HG03060 (cell line): ENCODE results near the gene PON3.

Source experiments
- ATAC-seq: cut with Tn5 transposase; IDR thresholded peaks from one replicate; pipeline ENCODE4 v1.9.1; 2021; ENCODE audit warnings: low read depth, moderate number of reproducible peaks; ENCODE audit not compliant: unreplicated experiment

The PON3 gene

DNA sequence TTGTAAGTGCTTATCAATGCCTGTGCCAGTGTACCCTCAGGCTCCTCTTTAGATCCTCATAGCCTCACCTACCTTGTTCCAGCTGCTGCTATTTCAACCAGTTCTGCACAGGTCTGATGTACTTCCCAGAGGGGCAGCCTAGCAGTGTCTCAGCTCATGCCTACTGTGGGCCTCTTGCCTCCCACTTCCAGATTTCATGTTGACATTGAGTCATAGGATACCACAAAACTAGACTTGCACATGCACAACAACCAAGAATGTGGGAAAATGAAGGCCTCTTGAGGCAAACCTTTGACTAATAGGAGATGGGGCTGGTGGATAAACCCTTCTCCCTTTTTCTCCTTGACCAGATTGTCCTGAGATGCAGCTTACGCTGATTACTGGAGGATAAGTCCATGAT lies 31.0 kb downstream of the PON3 start:
- ATAC-seq: no peak

DNA sequence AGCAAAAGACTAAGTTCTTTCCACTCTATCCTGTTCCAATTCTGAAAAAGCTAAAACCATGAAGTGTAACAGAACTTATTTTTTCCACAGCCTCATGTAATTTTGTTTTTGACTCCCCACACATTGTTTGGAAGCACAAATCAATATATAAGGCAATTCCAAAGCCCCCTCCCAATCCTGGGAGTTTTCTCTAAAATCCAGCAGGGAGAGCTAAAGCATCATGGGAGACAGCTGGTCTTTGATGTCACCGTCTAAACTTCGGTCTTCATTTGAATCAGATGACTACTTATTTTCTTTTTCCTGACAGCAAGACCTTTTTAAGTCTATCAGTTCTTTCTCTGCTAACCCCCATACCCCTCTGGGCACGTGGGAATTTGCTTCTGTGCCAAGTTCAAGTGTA lies 38.6 kb downstream of the PON3 start:
- no peak for ATAC-seq

DNA sequence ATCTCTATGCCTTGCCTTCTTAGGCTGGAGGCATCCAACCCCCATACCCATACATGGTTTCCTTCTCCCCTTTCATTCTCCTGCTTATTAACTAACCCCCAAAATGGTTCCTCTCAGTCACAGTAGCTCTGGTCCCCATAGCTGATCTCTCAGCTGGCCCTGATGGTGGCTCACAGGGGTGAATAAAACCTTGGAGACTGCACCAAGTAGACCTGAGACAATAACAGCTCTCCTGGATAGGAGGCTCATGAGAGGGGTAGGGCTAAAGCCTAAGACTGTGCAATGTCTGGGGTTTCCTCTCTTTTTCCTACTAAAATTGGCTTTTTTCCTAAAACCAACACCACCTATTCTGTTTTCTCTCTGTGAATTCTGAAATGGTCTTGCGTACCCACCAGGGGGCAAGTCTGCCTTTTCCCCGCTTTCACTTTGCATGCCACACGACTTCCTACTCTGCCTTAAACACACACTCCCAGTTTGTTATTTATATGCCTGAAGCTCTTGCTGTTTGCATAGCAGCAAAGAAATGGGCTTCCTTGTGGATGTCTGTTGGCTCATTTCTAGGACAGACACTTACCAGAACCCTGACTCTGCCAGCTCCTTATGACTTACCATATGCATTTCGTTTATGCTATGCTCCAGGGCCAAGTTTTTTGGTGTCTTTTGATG lies 53.4 kb downstream of the PON3 start:
- ATAC-seq: no peak

DNA sequence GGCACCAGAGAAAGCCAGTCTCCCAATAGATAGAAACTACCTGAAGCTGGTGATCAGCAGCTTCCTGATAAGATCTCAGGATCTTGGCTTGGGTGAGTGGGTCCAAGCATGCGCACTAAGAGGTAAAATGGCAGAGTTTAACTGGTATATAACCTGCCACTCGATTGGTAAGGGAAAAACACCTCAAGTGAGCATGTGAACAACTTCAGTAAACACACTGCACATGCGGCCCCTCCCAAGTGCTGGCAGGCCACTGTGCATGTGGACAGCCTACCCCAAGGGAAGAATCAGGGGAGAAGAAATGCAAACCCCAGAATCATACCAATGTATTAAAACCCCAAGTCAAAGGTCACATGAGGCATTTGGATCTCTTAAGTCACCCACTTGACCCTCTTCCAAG lies 54.1 kb downstream of the PON3 start:
- no peak for ATAC-seq

DNA sequence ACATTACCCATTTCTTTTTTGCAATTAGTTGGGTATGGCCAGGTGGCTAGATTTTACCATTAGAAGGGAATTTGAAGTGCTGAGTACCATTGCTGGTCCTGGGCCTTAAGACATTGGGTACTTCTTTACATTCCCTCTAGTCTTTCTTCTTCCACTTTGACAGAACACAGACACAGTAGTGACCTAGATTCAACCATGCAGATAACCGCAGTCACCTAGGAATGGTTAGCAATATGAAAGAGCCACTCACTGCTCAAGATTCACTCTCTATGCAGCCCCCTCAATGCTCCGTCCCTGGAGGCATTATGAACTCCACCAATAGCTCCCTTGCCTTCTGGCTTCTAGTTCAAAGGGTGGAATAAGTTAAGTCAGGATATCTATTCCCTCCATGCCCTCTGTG lies 55.7 kb downstream of the PON3 start:
- no peak for ATAC-seq

DNA sequence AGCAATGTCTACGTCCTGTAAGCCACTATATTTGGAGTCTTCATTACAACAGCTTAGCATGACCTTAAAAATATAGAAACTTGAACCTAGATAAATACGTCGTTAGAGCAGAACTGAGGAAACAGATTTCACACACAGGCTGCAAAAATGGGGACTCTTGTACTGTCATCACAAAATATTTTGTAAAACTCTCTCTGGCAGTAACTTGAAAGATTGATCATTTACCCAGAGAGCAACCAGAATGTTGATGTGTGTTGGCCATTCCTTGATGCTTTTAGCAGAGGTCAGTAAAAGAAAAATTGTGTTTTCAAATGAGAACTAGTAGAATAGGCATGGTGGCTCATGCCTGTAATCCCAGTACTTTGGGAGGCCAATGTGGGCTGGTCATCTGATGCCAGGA lies 57.3 kb downstream of the PON3 start:
- no peak for ATAC-seq

DNA sequence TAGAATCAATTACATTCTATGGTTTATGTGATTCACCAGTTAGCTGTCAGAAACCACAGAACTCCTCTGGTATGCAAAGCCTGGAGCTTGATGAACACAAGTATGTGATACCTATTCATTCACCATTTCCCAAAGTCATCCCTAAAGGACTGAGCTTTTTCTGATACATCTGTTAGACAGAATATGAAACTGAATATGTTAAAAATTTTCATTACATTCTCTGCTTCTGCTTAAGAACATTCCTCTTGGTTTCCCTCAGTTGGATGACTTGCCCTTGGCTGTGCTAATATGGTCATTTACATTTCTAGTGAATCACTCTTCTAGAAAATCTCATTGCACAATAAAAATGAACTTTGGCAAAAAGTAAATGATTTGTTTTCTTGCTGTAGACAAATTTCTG lies 61.1 kb downstream of the PON3 start:
- no peak for ATAC-seq

DNA sequence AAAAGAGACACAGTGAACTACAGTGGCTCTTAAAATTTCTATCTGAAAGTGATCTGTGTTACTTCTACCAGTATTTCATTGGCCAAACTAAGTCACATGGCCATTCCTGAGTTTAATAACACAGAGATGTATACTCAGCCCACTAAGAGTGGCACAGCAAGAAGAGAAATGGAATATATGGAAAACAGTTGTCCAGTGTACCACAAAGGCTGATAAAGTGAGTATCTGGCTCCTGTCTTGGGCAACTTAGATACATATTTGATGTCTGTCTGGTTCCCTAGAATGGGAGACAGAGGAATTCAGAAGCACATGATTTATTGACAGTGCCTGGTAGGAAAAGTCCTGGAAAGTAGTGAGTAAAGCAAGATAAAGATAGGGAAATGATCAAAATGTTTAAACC lies 61.7 kb downstream of the PON3 start:
- ATAC-seq: no peak

DNA sequence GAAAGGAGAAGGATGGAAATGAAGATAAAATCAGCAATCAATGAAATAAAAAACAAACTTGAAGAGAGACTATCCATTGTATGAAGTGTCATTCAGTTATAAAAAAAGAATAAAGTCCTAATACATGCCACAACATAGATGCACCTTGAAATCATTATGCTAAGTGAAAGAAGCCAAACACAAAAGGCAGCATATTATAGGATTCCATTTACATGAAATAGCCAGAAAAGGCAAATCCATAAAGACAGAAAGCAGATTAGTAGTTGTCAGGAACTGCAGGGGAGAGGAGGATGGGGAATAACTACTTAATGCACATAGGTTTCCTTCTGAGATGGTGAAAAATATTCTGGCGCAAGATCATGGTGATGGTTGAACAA lies 65.2 kb downstream of the PON3 start:
- peak; percentile 15 for ATAC-seq

DNA sequence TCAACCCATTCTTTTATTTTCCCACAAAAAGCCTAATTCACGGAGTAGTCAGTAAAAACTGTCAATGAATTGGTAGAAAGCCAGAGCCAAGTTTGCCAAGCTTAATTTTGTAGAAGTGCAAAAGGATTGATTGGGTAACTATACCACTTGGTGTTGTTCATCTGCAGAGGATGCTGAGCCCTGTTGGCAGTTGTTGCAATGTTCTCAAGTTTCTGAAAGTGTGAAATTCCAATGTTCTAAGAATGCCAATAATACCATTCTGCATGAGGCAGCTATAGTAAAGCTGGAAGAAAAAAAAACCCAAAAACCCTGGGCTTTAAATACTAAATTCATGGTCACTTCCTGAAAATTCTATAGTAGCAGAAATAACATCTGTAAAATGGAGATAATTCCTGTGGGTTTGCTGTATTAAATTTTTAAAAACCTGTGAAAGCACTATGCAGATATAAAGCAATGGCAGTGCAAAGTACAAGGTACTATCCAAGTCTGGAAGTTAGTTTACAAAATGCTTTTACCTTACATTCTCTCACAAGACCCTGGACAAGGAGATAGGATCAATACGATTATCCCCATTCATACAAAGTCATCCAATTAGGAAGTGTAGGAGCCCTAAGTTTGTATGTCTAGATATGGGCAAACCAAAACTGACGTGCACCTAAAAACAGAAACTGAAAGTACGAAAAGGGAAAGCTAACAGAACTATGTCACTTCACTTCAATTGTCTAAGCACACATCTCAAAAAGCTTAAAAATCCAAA lies 65.8 kb downstream of the PON3 start:
- ATAC-seq: peak; percentile 95

DNA sequence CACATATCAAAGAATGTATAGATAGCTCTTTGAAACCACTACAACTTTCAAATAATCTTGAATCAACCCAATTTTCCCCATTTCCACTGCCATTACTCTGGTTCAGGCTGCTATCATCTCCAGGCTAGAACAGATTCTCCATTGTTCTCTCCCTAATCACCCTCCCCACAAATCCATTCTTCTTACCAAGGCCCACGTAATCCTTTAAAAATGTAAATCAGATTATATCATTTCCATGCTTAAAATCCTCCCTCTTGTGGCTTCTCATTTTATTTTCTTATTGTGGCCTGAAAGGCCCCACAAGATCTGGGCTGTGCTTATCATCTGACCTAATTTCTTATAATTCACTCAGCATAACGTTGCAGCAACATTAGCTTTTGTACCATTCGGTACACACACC lies 68.8 kb downstream of the PON3 start:
- no peak for ATAC-seq

DNA sequence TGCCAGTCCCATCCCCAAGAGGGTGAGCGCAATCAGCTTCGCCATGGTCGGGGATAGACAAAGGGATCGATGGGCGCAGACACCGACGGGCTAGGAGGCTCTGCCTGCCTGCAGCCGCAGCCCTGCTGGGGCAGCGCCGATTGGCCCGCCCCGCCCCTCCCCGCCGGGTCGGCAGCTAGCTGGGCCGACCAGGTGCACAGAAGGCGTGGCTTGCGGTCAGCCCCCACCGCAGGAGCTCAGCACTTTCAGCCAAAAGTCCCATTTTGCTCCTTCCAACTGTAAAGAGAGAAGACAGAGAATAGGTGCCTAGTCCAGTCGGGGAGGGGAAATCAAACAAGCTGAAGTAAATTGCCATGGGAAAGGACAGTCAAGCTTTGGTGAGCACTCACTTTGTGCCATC lies 71.7 kb downstream of the PON3 start, which contains the start of gene PON1:
TSS of gene PON1 (minus strand) at position 102 of the 400 bp plus-strand sequence. CDS start at position 45, 57 bp downstream.
- no peak for ATAC-seq

DNA sequence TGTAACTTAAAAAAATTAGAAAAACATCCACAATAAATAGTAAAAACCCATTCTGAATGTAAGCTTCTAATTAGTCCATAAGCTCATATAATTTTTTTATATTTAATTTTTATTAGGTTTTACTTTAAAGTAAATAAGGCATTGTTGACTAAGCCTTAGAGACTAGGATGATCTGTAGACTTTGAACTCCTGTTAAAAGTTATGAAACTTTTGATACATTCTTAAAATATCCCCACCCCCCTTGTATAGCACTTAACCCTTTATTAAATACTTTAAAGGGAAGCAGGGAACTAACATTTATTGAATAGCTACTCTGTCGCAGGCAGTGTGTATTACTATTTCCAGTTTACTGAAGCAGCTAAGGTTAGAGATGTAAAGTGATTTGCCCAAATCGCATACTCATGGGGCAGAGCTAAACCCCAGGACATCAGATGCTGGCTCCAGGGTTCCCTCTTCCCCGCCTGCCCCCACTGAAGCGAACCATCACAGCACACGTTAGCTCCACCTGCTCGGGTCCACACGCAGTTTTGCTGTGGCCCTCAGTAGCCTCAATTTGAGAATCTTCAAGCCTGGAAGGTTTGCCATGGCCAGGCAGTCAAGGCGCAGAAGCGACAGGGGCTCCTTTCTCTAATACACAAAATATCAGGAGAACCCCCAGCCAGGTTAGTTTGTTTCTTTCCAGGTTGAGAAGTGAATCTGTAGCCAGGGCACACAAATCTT lies 72.6 kb downstream of the PON3 start:
- no peak for ATAC-seq

DNA sequence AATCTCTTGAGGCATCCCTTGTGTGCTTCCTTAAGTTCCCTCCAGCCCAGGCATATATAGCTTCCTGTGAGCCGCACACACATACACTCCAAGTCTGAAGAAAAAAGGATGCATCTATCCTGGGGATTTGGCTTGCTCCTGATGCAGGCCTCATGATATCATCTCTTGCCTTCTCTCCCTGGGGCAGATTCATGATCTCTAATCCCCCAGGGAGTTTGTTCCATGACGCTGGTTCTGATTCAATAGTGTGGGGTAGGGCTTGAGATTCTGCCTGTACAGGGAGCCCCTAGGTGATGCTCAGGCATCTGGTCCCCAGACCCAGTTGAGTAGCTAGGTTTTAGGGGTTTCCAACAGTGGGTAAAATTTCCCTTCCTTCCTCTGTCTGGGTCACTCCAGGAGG lies 73.3 kb downstream of the PON3 start:
- ATAC-seq: no peak

DNA sequence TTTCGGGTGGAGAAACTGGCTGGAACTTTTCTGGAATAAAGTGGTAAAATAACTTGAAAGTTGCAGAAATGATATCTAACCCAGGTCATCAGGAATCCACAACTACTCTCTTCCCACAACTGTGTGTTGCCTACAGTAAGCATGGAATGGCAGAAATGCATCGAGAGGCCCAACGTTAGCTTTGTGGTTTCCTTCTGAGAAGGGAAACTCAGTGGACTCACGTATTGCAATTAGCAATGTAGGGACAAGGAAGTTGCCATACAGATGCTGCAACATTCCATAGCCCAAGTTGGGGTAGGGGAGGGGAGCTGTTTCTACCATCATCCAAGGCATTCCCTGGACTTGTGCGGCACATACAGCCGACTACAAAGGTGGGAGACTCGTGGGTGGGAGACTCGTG lies 73.8 kb downstream of the PON3 start:
- no peak for ATAC-seq

DNA sequence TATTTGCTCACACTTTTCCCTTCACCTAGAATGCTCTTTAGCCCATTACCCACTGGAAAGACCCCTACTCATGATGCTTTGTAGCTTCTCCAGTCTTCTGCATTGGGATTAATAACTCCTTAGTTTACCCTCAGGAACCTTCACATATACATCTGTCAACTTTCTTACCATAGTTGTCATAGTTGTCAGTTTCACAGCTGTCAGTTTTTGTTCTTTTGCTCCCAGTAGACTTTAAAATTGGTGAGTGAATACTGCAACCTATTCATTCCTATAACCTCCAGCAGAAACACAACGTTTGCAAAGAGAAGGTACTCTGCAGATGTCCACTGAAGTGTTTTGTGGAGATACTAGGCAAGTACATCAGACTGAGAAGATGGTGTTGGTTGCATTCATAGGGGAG lies 74.5 kb downstream of the PON3 start:
- no peak for ATAC-seq

DNA sequence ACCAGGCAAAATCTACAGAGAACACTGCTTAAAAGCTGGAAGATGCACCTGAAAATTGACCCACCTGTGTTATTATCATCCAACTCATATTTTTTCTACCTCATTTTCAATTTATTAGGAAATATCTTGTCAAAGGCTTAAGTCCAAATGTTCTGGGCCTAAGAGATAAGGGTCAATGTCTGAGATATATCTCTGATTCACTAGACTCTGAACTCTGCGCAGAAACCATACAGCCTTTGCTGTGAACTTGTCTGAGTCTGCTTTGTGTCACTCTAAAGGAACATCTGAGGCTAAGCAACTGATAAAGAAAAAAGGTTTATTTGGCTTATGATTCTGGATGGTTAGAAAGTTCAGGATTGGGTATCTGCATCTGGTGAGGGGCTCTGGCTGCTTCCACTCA lies 75.5 kb downstream of the PON3 start:
- ATAC-seq: no peak

DNA sequence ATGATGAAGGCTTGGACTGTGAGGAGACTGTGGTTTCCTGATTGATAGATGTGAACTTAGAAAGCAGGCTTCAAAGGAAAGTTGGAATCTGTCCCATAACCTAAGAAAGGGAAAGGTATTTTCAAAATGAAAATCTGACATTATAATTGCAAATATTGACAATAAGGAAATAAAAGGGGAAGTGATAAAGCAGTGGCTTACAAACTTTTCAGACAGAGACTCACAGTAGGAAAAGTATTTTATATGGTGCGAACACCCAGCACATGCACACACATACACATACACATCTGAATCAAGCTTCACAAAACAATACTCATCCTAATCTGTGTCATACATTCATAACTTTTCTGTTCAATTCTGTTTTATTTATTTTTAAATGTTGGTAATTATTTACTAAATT lies 76.6 kb downstream of the PON3 start:
- no peak for ATAC-seq

DNA sequence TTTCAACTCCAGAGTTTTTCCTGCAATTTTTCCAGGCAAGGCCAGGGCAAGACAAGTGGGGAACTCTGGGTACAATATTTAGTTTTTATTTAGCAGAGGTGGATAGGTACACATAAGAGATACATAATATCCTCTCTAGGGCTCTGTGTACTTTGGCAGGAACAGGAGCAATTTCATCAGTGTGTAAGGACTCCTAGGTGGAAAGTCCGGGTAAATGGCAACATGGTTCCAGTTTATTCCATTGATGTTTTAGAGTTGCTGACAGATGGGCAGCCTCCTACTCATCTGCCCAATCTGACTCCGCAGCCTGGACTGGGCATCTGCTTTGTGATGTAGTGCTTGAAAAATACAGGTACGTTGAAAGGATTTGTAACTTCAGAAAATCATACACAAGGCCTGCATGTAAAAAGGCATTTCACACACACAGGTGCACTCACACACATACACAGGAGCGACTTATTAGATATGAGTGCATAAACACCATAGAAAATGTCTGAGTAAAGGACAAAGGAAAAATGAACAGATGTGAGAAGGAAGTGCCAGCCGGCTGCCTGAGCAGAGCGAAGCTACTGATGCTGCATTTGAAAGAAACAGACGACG lies 77.6 kb downstream of the PON3 start:
- ATAC-seq: no peak

DNA sequence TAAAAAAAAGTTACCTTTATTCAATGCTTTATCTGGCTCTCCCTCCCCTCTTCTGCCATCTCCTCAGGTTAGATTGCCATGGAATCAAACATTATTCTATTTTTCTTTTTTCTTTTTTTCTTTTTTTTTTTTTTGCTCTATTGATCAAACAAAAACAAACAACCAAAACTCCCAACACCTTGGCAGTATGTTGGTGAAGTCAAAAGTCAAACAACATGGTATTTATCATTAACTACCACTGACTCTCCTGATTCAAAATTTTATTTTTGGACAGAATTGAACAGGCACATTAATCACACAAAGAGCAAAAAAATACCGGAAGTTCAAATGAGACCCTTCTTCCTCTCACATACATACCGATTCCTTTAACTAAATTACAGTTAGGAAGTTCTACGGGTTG lies 78.2 kb downstream of the PON3 start:
- no peak for ATAC-seq

DNA sequence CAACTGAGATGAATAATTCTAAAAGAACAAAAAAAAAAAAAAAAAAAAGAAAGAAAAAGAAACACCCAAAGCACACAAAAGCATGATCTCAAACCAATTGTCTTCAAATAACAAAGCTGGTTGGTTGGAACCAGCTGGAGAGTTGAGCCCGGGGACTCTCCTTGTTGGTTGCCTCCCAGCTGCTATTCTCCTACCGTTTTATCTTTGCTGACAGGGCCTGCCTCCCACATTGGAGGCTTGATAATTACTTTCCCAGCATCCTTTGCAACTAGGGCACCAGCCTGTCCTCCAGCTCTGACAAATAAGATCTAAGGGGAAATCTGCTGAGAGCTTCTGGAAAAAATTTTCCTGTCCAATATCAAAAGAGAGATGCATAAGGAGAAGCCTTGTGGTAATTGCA lies 78.6 kb downstream of the PON3 start:
- no peak for ATAC-seq
